ENCODE results near the gene ACADVL.

ACADVL gene

DNA sequence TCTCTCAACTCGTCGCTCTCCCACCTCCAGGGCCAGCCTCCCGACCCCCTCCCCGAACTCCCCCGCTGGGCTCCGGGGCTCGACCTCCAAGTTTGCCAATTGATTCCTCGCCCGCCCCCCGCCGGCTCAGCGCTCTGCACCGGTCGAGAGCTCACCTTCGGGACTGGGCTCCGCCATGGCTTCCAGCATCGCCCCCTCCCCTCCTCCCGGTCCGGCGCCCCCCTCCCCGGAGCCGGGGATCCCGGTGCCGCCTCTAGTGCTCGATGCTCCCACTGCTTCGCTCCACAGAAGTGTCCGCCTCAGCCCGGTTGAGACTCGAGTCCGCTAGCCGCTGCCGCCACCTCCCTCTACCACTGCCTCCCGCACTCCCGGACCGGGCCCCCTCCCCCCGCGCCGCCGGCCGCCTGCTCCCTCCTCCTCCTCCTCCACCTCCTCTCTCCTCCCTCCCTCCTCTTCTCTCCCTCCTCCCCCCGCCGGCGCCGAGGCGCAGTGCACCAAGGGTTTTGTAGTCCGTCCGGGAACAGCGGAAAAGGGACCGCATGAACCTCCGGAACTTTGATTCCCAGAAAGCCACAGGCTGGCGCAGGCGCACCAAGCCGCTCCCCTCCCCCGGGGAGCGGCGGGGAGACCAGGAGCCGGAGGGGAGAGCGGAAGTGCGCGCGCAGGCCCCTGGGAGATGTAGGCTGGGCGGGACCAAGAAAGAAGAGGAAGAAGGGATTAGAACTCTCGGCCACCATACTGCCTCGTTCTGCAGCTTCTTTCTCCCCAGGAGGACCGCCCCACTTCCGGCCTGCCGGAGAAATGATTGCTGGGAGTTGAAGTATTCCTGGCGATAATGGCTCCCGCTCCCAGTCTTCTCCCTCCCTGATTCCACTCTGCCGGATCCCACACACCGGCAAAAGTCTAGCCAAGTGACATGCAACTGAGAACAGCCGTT, 19.6 kb downstream of the ACADVL start, which contains the start of gene PHF23:
Gene PHF23, minus strand, starts transcription at position 367 of the 937 bp plus-strand sequence. Its CDS starts 178 bp downstream, at position 189.
- Histone ChIP-seq H3K79me2 (ENCODE audit: insufficient read depth, low read length) (peaks cover 7% of the 10 kb centered on the region; the same call in 1 of the 2 replicates), H3K4me2 (ENCODE audit: low read length) (peak within 1 kb of the TSS; percentile 94), H2AFZ (ENCODE audit: low read length) (no peak within 1 kb of the TSS), H3K9ac (ENCODE audit: low read length) (peak within 1 kb of the TSS; percentile 100), H4K20me1 (ENCODE audit: insufficient read depth, low read length) (no peaks in the 10 kb centered on the region), H3F3A (ENCODE audit: insufficient read depth, low read length) (0 out of 2 replicates have a peak, but pooled peaks cover 10% of the 10 kb centered on the region), H3K4me3 (ENCODE audit: low read depth, low read length, poor library complexity, severe bottlenecking) (peak within 1 kb of the TSS; percentile 98), H3K27me3 (ENCODE audit: insufficient read depth, low read length) (no peaks in the 10 kb centered on the region), H3K36me3 (ENCODE audit: insufficient read depth, low read length) (peaks cover 54% of the 10 kb centered on the region), H3K27ac (ENCODE audit: low read depth, low read length, poor library complexity, severe bottlenecking) (peak within 1 kb of the TSS; percentile 81), H3K9me2 (ENCODE audit: low read depth, low read length) (no peaks in the 10 kb centered on the region), H3K4me1 (ENCODE audit: insufficient read depth, low read length, severe bottlenecking) (peaks cover 57% of the 10 kb centered on the region), H3K9me3 (ENCODE audit: low read length) (no peaks in the 10 kb centered on the region)
- TF ChIP-seq, protein P1, sequence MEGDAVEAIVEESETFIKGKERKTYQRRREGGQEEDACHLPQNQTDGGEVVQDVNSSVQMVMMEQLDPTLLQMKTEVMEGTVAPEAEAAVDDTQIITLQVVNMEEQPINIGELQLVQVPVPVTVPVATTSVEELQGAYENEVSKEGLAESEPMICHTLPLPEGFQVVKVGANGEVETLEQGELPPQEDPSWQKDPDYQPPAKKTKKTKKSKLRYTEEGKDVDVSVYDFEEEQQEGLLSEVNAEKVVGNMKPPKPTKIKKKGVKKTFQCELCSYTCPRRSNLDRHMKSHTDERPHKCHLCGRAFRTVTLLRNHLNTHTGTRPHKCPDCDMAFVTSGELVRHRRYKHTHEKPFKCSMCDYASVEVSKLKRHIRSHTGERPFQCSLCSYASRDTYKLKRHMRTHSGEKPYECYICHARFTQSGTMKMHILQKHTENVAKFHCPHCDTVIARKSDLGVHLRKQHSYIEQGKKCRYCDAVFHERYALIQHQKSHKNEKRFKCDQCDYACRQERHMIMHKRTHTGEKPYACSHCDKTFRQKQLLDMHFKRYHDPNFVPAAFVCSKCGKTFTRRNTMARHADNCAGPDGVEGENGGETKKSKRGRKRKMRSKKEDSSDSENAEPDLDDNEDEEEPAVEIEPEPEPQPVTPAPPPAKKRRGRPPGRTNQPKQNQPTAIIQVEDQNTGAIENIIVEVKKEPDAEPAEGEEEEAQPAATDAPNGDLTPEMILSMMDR (IDR thresholded peaks at IDR 0.05; ENCODE audit: low read length) = no peak
- TF ChIP-seq EZH2 (IDR thresholded peaks at IDR 0.05; ENCODE audit: borderline replicate concordance, low read length) = no peak

DNA sequence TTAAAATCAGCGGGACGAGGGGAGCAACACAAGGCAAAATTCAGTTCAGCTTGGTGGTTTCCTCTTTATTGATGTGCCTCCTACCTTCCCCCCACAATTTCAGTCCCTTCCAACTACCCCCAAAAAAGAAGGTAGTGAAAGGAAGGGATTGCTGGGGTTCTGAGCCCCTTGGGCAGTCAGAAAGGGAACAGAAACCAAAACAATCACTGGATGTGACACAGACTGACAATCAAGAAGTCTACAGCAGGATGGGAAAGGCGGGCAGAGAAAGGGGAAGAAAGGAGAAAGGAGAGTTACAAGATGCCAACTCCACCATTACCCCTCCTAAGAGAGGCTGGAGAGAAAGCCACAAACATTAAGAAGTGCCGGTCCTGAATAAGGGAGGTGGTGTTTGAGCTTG, 20.6 kb downstream of the ACADVL start:
- TF ChIP-seq, protein P1 (IDR thresholded peaks at IDR 0.05; ENCODE audit: low read length) = no peak
- TF ChIP-seq EZH2 (IDR thresholded peaks at IDR 0.05; ENCODE audit: borderline replicate concordance, low read length) = no peak
- peaks cover 54% of the 10 kb centered on the region for H3K36me3 ChIP-seq (ENCODE audit: insufficient read depth, low read length)
- H2AFZ ChIP-seq (ENCODE audit: low read length) = no peak overlapping the region
- peak overlapping the region; percentile 98 for H3K4me3 ChIP-seq (ENCODE audit: low read depth, low read length, poor library complexity, severe bottlenecking)
- no peaks in the 10 kb centered on the region for H3K9me2 ChIP-seq (ENCODE audit: low read depth, low read length)
- H3K27me3 ChIP-seq (ENCODE audit: insufficient read depth, low read length) = no peaks in the 10 kb centered on the region
- peak overlapping the region; percentile 98 for H3K9ac ChIP-seq (ENCODE audit: low read length)
- H3K79me2 ChIP-seq (ENCODE audit: insufficient read depth, low read length) = peaks cover 7% of the 10 kb centered on the region; the same call in 1 of the 2 replicates
- no peaks in the 10 kb centered on the region for H4K20me1 ChIP-seq (ENCODE audit: insufficient read depth, low read length)
- H3K27ac ChIP-seq (ENCODE audit: low read depth, low read length, poor library complexity, severe bottlenecking) = peak overlapping the region; percentile 80
- H3K9me3 ChIP-seq (ENCODE audit: low read length) = no peaks in the 10 kb centered on the region
- peak overlapping the region; percentile 94 for H3K4me2 ChIP-seq (ENCODE audit: low read length)
- peaks cover 47% of the 10 kb centered on the region for H3K4me1 ChIP-seq (ENCODE audit: insufficient read depth, low read length, severe bottlenecking)
- 0 out of 2 replicates have a peak, but pooled peaks cover 10% of the 10 kb centered on the region for H3F3A ChIP-seq (ENCODE audit: insufficient read depth, low read length)

DNA sequence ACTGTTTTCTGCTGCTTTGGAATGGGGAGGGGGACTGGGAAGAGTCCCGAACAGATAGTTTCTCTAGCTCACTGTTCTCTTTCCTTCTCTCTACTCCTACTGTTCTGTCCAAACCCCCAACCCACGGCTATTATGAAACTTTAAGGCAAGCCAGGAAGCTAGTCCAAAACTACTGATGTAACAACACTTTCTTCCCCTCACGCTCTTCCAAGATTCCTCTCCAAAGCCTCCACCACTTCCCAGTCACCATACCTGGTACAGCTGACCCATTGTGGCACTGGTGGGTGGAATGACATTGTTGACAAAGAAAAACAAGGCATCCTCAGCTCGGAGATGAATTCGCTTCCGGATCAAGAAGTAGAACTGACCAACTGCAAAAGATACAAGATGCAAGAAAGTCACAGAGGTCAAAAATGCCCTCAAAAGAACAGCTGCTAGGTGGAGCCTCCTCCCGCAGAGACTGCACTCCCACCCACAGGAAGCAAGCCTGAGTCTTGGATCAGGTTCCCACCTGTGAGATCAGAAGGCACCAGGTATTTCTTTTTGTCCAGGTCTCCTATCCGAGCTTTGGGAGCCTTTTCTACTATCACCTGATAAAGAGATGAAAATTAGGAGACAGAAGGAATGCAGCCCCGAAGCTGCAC, 21.5 kb downstream of the ACADVL start:
- H2AFZ ChIP-seq (ENCODE audit: low read length) = no peak overlapping the region
- peaks cover 52% of the 10 kb centered on the region for H3K36me3 ChIP-seq (ENCODE audit: insufficient read depth, low read length)
- H3K9me3 ChIP-seq (ENCODE audit: low read length) = no peaks in the 10 kb centered on the region
- peak overlapping the region; percentile 98 for H3K9ac ChIP-seq (ENCODE audit: low read length)
- H3F3A ChIP-seq (ENCODE audit: insufficient read depth, low read length) = 0 out of 2 replicates have a peak, but pooled peaks cover 10% of the 10 kb centered on the region
- H3K4me2 ChIP-seq (ENCODE audit: low read length) = peak overlapping the region; percentile 94
- peak overlapping the region; percentile 80 for H3K27ac ChIP-seq (ENCODE audit: low read depth, low read length, poor library complexity, severe bottlenecking)
- H4K20me1 ChIP-seq (ENCODE audit: insufficient read depth, low read length) = no peaks in the 10 kb centered on the region
- peaks cover 7% of the 10 kb centered on the region; the same call in 1 of the 2 replicates for H3K79me2 ChIP-seq (ENCODE audit: insufficient read depth, low read length)
- no peak for TF ChIP-seq EZH2 (IDR thresholded peaks at IDR 0.05; ENCODE audit: borderline replicate concordance, low read length)
- TF ChIP-seq, protein P1 (IDR thresholded peaks at IDR 0.05; ENCODE audit: low read length) = no peak
- peak overlapping the region; percentile 98 for H3K4me3 ChIP-seq (ENCODE audit: low read depth, low read length, poor library complexity, severe bottlenecking)
- no peaks in the 10 kb centered on the region for H3K9me2 ChIP-seq (ENCODE audit: low read depth, low read length)
- H3K4me1 ChIP-seq (ENCODE audit: insufficient read depth, low read length, severe bottlenecking) = peaks cover 39% of the 10 kb centered on the region
- H3K27me3 ChIP-seq (ENCODE audit: insufficient read depth, low read length) = no peaks in the 10 kb centered on the region

Data from OCI-LY1 (cell line).